ENCODE data around the gene PLIN3.
"Not testable (repeated sequence)": the region's sequence is repeated elsewhere in the genome, so short reads cannot be mapped to it uniquely, and the experiment has no call there.

Gene PLIN3

GRCh38 chr19:4867534-4868285 lies at the start of gene PLIN3:
TSS of gene PLIN3 (minus strand) at chr19:4867667. CDS start at chr19:4861394, 6,273 bp downstream.
- DNase-seq = peak; percentile 97

- peak; percentile 72 for DNase-seq
Measured at GRCh38 chr19:4916292-4917082, 49.0 kb upstream of the PLIN3 start.

- peak; percentile 84 for DNase-seq
Measured at GRCh38 chr19:4914736-4915501, 47.5 kb upstream of the PLIN3 start.

- DNase-seq = no peak
Measured at GRCh38 chr19:4913996-4914735, 46.7 kb upstream of the PLIN3 start.

- DNase-seq = peak; percentile 86
Measured at GRCh38 chr19:4911786-4912672, 44.6 kb upstream of the PLIN3 start.

- DNase-seq = no peak
Measured at GRCh38 chr19:4911314-4911713, 43.8 kb upstream of the PLIN3 start.

GRCh38 chr19:4910594-4911281 lies 43.3 kb upstream of the PLIN3 start:
- peak; percentile 86 for DNase-seq

GRCh38 chr19:4909897-4910593 lies 42.6 kb upstream of the PLIN3 start:
- DNase-seq = peak; percentile 99

GRCh38 chr19:4909156-4909896 lies 41.9 kb upstream of the PLIN3 start, which contains the start of gene UHRF1:
TSS of gene UHRF1 (plus strand) at chr19:4909501. CDS start at chr19:4910886, 1,385 bp downstream.
- DNase-seq = peak; percentile 90

GRCh38 chr19:4908781-4909155 lies 41.3 kb upstream of the PLIN3 start:
- no peak for DNase-seq

- no peak for DNase-seq
Measured at GRCh38 chr19:4908360-4908759, 40.9 kb upstream of the PLIN3 start.

- peak; percentile 20 for DNase-seq
Measured at GRCh38 chr19:4906963-4907362, 39.5 kb upstream of the PLIN3 start.

GRCh38 chr19:4904481-4904880 lies 37.0 kb upstream of the PLIN3 start:
- no peak for DNase-seq

GRCh38 chr19:4902796-4903195 lies 35.3 kb upstream of the PLIN3 start, which contains the start of gene ARRDC5:
TSS of gene ARRDC5 (minus strand) at chr19:4902896. CDS start at chr19:4902825, 71 bp downstream.
- no peak for DNase-seq

- DNase-seq = not testable (repeated sequence)
Measured at GRCh38 chr19:4900879-4901278, 33.4 kb upstream of the PLIN3 start.

- DNase-seq = no peak
Measured at GRCh38 chr19:4897146-4897545, 29.7 kb upstream of the PLIN3 start.

- DNase-seq = no peak
Measured at GRCh38 chr19:4896372-4896771, 28.9 kb upstream of the PLIN3 start.

- not testable (repeated sequence) for DNase-seq
Measured at GRCh38 chr19:4892962-4893361, 25.5 kb upstream of the PLIN3 start.

- DNase-seq = no peak
Measured at GRCh38 chr19:4891066-4891465, 23.6 kb upstream of the PLIN3 start.
